ENCODE results near the gene MFRP.

GRCh38 chr11:119381181-119381988, 34.9 kb upstream of the MFRP start, which contains the start of gene USP2:
- TF ChIP-seq, protein P1, sequence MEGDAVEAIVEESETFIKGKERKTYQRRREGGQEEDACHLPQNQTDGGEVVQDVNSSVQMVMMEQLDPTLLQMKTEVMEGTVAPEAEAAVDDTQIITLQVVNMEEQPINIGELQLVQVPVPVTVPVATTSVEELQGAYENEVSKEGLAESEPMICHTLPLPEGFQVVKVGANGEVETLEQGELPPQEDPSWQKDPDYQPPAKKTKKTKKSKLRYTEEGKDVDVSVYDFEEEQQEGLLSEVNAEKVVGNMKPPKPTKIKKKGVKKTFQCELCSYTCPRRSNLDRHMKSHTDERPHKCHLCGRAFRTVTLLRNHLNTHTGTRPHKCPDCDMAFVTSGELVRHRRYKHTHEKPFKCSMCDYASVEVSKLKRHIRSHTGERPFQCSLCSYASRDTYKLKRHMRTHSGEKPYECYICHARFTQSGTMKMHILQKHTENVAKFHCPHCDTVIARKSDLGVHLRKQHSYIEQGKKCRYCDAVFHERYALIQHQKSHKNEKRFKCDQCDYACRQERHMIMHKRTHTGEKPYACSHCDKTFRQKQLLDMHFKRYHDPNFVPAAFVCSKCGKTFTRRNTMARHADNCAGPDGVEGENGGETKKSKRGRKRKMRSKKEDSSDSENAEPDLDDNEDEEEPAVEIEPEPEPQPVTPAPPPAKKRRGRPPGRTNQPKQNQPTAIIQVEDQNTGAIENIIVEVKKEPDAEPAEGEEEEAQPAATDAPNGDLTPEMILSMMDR (IDR thresholded peaks at IDR 0.05) = peak in 5 of 7 experiments; percentile 84 to 93 (median 92)
- TF ChIP-seq EP300 (IDR thresholded peaks at IDR 0.05) (peak; percentile 69), POLR2AphosphoS5 (IDR thresholded peaks at IDR 0.05) (peak in 2 of 3 donors; percentile 80 to 93)
